GM21515 (cell line): ENCODE data around the gene TPGS1.

ENCODE experiments used
- ATAC-seq: cut with Tn5 transposase; IDR thresholded peaks from one replicate; pipeline ENCODE4 v1.9.1; 2021; ENCODE audit not compliant: unreplicated experiment

Gene TPGS1

DNA sequence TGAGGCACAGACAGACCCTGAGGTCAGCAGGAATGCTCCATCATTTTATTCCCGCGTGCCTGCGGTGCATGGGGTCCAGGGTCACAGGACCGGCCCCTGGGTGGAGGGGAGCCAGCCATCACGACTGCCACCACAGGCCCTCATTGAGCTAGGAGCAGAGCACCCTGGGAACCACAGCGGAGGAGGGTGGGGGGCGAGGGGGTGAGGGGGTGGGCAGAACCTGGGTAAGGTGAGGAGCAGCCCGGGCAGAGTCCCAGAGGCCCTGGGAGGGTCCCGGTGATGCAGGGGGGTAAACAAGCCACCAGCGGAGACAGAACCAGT lies 12.3 kb upstream of the TPGS1 start:
- ATAC-seq: no peak

- ATAC-seq: no peak
Measured at GRCh38 chr19:495402-496111, 11.7 kb upstream of the TPGS1 start.

DNA sequence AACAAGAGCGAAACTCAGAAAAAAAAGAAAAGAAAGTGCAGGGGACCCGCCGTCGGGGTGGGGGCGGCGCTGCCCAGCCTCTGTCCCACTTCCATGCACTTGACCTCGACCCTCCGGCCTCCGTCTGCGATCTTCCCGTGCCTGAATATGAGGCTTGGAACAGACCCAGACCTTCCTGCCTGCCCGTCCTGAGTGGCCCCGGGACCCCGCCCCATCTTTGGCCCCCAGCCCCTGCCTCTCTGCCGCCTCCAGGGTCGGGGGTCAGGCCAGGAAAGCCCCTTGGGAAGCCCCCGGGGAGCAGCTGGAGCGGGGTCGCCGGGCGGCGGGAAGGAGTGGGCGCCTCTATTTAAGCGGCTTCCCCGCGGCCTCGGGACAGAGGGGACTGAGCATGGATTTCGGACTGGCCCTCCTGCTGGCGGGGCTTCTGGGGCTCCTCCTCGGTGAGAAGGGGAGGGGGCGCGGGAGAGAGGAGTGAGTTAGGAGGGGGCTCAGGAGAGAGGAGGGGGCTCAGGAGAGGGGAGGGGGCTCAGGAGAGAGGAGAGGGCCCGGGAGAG lies 11.1 kb upstream of the TPGS1 start, which contains the start of gene MADCAM1:
Gene MADCAM1, plus strand, starts transcription at position 375 of the 554 bp plus-strand sequence. Its CDS starts 14 bp downstream, at position 389.
- no peak for ATAC-seq

GRCh38 chr19:496986-497385 lies 10.3 kb upstream of the TPGS1 start:
- ATAC-seq: no peak

GRCh38 chr19:497491-497868 lies 9.8 kb upstream of the TPGS1 start:
- ATAC-seq: no peak

DNA sequence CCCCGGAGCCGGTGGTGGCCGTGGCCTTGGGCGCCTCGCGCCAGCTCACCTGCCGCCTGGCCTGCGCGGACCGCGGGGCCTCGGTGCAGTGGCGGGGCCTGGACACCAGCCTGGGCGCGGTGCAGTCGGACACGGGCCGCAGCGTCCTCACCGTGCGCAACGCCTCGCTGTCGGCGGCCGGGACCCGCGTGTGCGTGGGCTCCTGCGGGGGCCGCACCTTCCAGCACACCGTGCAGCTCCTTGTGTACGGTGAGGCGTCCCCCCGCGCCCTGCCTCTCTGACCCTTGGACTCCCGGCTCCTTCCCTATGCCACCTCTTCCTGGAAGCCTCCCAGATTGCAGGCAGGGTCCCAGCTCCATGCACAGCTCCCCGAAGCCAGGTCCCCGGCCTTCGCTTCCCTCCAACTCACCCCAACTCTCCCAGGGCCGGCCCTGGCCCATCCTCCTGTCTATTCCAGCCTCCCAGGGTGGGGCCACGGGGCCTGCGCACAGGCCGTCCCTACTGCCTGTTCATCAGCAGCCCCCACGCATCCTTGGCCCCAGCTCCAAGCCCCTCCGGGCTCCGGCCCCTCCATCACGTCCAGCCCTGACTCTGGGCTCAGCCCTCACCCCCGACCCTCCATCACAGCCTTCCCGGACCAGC lies 9.3 kb upstream of the TPGS1 start:
- ATAC-seq: no peak

DNA sequence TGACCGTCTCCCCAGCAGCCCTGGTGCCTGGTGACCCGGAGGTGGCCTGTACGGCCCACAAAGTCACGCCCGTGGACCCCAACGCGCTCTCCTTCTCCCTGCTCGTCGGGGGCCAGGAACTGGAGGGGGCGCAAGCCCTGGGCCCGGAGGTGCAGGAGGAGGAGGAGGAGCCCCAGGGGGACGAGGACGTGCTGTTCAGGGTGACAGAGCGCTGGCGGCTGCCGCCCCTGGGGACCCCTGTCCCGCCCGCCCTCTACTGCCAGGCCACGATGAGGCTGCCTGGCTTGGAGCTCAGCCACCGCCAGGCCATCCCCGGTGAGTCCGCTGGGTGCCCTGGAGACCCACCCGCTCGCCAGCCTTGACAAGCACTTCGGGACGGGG lies 8.8 kb upstream of the TPGS1 start:
- ATAC-seq: no peak

DNA sequence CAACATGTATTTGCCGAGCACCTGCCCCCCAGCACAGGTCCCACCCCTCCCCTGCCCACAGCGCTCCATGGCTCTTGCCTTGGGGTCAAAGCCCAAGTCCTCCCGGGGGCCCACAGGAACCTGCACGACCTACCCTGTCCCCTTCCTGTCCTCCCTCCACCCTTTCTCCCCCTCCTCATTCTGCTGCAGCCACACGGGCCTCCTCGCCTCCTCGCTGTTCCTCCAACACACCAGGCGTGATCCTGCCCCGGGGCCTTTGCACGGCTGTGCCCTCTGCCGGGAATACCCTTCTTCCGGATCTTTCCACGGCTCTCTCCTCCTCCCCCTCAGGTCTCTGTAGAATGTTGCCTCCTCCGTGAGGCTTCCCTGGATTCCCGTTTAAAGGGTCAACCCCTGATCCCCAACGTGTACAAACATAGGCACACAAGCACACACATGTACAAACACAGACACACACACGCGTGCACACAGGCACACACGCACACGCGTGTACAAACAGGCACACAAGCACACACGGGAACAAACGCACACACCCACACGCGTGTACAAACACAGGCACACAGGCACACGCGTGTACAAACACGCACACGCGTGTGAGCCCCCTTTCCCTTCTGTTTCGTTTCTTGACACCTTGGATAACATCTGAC lies 8.2 kb upstream of the TPGS1 start:
- no peak for ATAC-seq

- ATAC-seq: no peak
Measured at GRCh38 chr19:501646-502045, 5.7 kb upstream of the TPGS1 start.

DNA sequence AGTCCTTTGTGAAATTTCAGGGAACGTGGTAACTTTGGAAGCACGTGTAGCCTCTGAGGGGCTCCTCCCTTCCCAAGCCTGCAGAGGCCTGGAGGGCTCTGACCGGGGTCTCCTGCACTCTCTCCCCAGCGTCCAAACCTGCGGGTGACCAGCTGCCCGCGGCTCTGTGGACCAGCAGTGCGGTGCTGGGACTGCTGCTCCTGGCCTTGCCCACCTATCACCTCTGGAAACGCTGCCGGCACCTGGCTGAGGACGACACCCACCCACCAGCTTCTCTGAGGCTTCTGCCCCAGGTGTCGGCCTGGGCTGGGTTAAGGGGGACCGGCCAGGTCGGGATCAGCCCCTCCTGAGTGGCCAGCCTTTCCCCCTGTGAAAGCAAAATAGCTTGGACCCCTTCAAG lies 2.7 kb upstream of the TPGS1 start:
- no peak for ATAC-seq

- ATAC-seq: peak; percentile 70
Measured at GRCh38 chr19:506404-507285, 652 bp upstream of the TPGS1 start.

- ATAC-seq: no peak
Measured at GRCh38 chr19:508204-509150, 1.2 kb downstream of the TPGS1 start.

DNA sequence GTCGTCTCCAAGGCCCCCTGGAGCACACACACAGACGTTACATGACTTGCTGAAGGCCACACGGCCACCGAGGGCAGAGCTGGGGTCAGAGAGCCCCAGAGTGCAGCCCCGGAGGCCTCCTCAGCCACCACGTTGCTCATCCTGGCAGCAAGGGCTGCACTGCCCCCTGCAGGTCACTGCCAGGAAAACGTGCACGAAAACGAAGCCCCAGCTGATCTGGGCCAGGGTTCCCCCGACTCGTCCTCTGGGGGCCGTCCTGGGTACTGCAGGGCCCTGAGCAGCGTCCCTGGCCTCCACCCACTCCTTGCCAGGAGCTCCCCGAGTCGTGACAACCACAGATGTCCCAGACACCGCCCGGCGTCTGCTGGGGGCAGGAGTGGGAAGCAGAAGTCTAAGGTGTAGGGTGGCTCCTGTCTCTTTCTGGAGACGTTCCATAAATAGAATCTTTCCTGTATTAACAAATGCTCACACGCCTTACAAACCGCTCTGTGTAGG lies 3.4 kb downstream of the TPGS1 start:
- ATAC-seq: peak; percentile 26

DNA sequence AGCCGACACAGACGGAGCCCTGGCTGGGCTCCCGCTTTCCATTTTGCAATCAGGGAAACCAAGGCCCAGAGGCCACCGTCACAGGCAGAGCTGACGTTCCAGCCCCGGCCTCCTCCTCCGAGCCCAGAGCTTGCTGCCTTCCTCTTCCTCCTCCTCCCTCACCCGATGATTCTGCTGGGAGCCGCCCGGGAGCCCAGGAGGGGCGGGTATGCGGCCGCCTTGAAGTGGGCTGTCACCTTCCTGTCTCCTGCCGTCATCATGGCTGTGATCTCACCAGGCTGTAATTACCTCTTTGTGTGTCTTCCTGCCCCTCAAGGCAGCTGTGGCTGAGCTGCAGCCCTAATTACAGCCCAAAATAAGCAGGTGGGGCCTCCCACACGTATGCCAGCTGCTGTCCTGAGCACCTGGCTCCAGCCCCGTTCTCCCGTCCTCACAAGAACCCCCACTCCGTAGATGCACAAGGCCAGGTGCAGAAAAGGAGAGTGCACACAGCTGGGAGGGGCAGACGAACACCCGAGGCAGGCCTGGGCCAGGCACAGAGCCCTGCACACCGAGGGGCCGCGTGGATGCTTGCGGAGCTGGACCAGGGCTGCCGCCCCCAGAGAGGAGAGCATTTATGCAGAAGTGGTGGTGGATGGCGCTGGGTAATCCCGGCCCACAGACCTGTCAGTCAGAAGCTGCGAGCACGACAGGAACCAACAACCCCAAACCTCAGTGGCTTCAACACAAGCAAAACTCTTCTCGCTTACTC lies 4.0 kb downstream of the TPGS1 start:
- no peak for ATAC-seq

- ATAC-seq: no peak
Measured at GRCh38 chr19:512547-513365, 5.5 kb downstream of the TPGS1 start.

DNA sequence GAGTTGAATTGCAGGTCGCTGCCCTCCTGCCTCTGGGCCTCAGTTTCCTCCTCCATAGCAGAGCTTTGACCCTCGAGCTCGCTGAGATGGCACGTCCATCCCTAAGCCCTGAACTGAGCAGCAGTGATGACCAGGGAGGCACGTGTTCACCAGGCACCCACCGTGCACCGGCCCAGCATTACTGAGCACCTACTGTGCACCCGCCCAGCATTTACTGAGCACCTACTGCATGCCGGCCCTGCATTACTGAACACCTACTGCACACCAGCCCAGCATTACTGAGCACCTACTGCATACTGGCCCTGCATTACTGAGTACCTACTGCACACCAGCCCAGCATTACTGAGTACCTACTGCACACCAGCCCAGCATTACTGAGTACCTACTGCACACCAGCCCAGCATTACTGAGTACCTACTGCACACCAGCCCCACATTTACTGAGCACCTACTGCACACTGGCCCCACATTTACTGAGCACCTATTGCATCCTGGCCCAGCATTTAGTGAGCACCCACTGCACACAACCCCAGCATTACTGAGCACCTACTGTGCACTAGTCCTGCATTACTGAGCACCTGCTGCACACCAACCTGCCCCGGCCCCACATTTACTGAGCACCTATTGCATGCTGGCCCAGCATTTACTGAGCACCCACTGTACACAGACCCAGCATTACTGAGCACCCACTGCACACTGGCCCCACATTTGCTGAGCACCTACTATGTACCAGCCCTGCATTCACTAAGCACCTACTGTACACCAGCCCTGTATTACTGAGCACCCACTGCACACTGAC lies 6.3 kb downstream of the TPGS1 start:
- ATAC-seq: no peak

GRCh38 chr19:514166-514663 lies 6.9 kb downstream of the TPGS1 start:
- no peak for ATAC-seq
